ENCODE data around the gene F3.

DNA sequence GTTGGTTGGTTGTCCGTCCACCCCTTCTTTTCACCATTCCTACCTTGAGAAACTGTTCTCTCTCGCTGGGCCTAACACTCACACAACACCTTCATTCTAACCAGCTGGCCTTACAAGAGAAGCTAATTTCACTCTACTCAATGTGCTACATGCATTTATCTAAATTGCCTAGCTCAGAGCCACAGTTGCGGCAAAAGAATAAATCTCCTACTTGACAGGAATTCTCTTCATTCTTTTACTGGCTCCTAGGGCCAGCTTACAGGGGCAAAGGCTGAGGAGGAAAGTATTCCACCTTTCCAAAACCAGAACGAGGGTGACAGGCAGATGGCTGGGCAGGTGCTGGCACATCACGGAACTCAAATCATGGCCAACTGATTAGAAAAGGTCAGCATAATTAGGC, 6.5 kb downstream of the F3 start:
- TF ChIP-seq, protein P1, sequence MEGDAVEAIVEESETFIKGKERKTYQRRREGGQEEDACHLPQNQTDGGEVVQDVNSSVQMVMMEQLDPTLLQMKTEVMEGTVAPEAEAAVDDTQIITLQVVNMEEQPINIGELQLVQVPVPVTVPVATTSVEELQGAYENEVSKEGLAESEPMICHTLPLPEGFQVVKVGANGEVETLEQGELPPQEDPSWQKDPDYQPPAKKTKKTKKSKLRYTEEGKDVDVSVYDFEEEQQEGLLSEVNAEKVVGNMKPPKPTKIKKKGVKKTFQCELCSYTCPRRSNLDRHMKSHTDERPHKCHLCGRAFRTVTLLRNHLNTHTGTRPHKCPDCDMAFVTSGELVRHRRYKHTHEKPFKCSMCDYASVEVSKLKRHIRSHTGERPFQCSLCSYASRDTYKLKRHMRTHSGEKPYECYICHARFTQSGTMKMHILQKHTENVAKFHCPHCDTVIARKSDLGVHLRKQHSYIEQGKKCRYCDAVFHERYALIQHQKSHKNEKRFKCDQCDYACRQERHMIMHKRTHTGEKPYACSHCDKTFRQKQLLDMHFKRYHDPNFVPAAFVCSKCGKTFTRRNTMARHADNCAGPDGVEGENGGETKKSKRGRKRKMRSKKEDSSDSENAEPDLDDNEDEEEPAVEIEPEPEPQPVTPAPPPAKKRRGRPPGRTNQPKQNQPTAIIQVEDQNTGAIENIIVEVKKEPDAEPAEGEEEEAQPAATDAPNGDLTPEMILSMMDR (IDR thresholded peaks at IDR 0.05), result no peak
- TF ChIP-seq POLR2A (IDR thresholded peaks at IDR 0.05), result no peak

All from right lobe of liver (tissue), 4 donors.